ENCODE results near the gene PRR12.

- TF ChIP-seq CTCF (IDR thresholded peaks at IDR 0.05; ENCODE audit: extremely low read depth in 1 of 2, insufficient read depth in 1 of 2, low read depth in 1 of 2, low read length in 2 of 2): no peak
- no peak for TF ChIP-seq MAX (IDR thresholded peaks at IDR 0.05; ENCODE audit: insufficient read depth, insufficient read length)
- no peak for TF ChIP-seq EZH2 (IDR thresholded peaks at IDR 0.05; ENCODE audit: borderline replicate concordance, low read depth, low read length, severe bottlenecking)
- TF ChIP-seq POLR2A (IDR thresholded peaks at IDR 0.05; ENCODE audit: low read depth, low read length): no peak
- no peak for TF ChIP-seq FOS (IDR thresholded peaks at IDR 0.05; ENCODE audit: borderline replicate concordance, insufficient read depth, low read length)
- no peak for TF ChIP-seq POLR2AphosphoS5 (IDR thresholded peaks at IDR 0.05; ENCODE audit: insufficient read depth, low read depth, low read length)
Measured at GRCh38 chr19:49549045-49549444, 41.9 kb upstream of the PRR12 start.
